Osteoblast (primary cell): ENCODE measurements around the gene MON2. TPM values are rescaled to one million over a fixed set of nuclear protein-coding genes. Genes with fewer than 3 reads are reported as not detected.
"Not testable (repeated sequence)": the region's sequence is repeated elsewhere in the genome, so short reads cannot be mapped to it uniquely, and the experiment has no call there.

Source experiments
- DNase-seq: peaks from one replicate; pipeline ENCODE4 v3.0.0; 2011; ENCODE audit warnings: low spot score, mixed read lengths; ENCODE audit not compliant: insufficient read length; ENCODE audit errors: missing footprints
- H2AFZ ChIP-seq: 2 replicates; pipeline ENCODE4 v1.6.0; 2011; ENCODE audit warnings: mild to moderate bottlenecking, low read length
- H3K27ac ChIP-seq: 2 replicates; pipeline ENCODE4 v1.5.1; 2011; ENCODE audit warnings: mild to moderate bottlenecking, low read depth, low read length, moderate library complexity
- H3K27me3 ChIP-seq: 2 replicates; pipeline ENCODE4 v1.6.0; 2012; ENCODE audit warnings: mild to moderate bottlenecking, control low read depth, inconsistent platforms, low read length, moderate library complexity; ENCODE audit not compliant: insufficient read depth
- H3K36me3 ChIP-seq: 2 replicates; pipeline ENCODE4 v1.5.1; 2011; ENCODE audit warnings: mild to moderate bottlenecking, low read length, control low read depth, moderate library complexity; ENCODE audit not compliant: insufficient read depth
- H3K4me1 ChIP-seq: 2 replicates; pipeline ENCODE4 v1.5.1; 2011; ENCODE audit warnings: mild to moderate bottlenecking, low read length, control low read depth, moderate library complexity; ENCODE audit not compliant: insufficient read depth
- H3K4me2 ChIP-seq: 2 replicates; pipeline ENCODE4 v1.6.0; 2011; ENCODE audit warnings: mild to moderate bottlenecking, low read length; ENCODE audit not compliant: insufficient read depth
- H3K4me3 ChIP-seq: fragments of 200-600 bp; sonication (generic); 3 replicates; pipeline ENCODE4 v1.5.1; 2012; ENCODE audit warnings: mild to moderate bottlenecking, low read length, inconsistent platforms; ENCODE audit not compliant: insufficient read depth
- H3K79me2 ChIP-seq: 2 replicates; pipeline ENCODE4 v1.6.0; 2012; ENCODE audit warnings: mild to moderate bottlenecking, low read length, control low read depth, inconsistent platforms; ENCODE audit not compliant: insufficient read depth
- H3K9me3 ChIP-seq: 2 replicates; pipeline ENCODE4 v1.5.1; 2011; ENCODE audit warnings: low read depth, low read length, control low read depth
- H4K20me1 ChIP-seq: 2 replicates; pipeline ENCODE4 v1.6.0; 2012; ENCODE audit warnings: mild to moderate bottlenecking, low read length, control low read depth; ENCODE audit not compliant: insufficient read depth
- CTCF ChIP-seq: IDR thresholded peaks from 2 replicates; pipeline ENCODE4 v1.5.1; 2011; ENCODE audit warnings: mild to moderate bottlenecking, low read depth, low read length, moderate library complexity; ENCODE audit errors: extremely low read depth
- total RNA-seq: library from RNA; depleted of rRNA; stranded (reverse); fragments of >200 nt; gene quantifications from 2 replicates; pipeline ENCODE4 v1.2.3, GENCODE V29; 2012

The MON2 gene
- total RNA-seq, 1 donor: 63.0 TPM

GRCh38 chr12:62446754-62447452 is 19.7 kb upstream of the MON2 start:
- no peak overlapping the region for H2AFZ ChIP-seq
- no peak for TF ChIP-seq CTCF
- no peaks in the 10 kb centered on the region for H4K20me1 ChIP-seq
- H3K4me2 ChIP-seq: no peak overlapping the region
- H3K9me3 ChIP-seq: no peaks in the 10 kb centered on the region
- H3K36me3 ChIP-seq: no peaks in the 10 kb centered on the region
- no peak overlapping the region for H3K27ac ChIP-seq
- H3K79me2 ChIP-seq: no peaks in the 10 kb centered on the region
- H3K27me3 ChIP-seq: peaks cover 9% of the 10 kb centered on the region
- H3K4me3 ChIP-seq: no peak overlapping the region
- H3K4me1 ChIP-seq: no peaks in the 10 kb centered on the region
- no peak for DNase-seq

- no peak for TF ChIP-seq CTCF
- H3K27me3 ChIP-seq: peaks cover 13% of the 10 kb centered on the region
- no peak for DNase-seq
These were observed 18.2 kb upstream of the MON2 start for GRCh38 chr12:62448436-62448835.

GRCh38 chr12:62455429-62455828 is 11.2 kb upstream of the MON2 start:
- not testable (repeated sequence) for H2AFZ ChIP-seq, H3K79me2 ChIP-seq, H3K4me3 ChIP-seq, H3K36me3 ChIP-seq, H3K27ac ChIP-seq, H3K4me2 ChIP-seq, H3K4me1 ChIP-seq, H4K20me1 ChIP-seq, H3K9me3 ChIP-seq, DNase-seq
- peaks cover 13% of the 10 kb centered on the region for H3K27me3 ChIP-seq

More at GRCh38 chr12:62448436-62448835, 18.2 kb upstream of the MON2 start:
- H3K27ac ChIP-seq: no peak overlapping the region
- no peak overlapping the region for H2AFZ ChIP-seq
- H3K4me3 ChIP-seq: no peak overlapping the region
- H3K9me3 ChIP-seq: no peaks in the 10 kb centered on the region
- no peaks in the 10 kb centered on the region for H4K20me1 ChIP-seq
- no peak overlapping the region for H3K4me2 ChIP-seq
- H3K79me2 ChIP-seq: no peaks in the 10 kb centered on the region
- no peaks in the 10 kb centered on the region for H3K36me3 ChIP-seq
- H3K4me1 ChIP-seq: no peaks in the 10 kb centered on the region

GRCh38 chr12:62458626-62459025 is 8.0 kb upstream of the MON2 start:
- H3K36me3 ChIP-seq: no peaks in the 10 kb centered on the region
- no peak overlapping the region for H3K4me3 ChIP-seq
- no peak overlapping the region for H3K27ac ChIP-seq
- H3K9me3 ChIP-seq: no peaks in the 10 kb centered on the region
- H3K4me1 ChIP-seq: no peaks in the 10 kb centered on the region
- no peaks in the 10 kb centered on the region for H3K27me3 ChIP-seq
- H2AFZ ChIP-seq: no peak overlapping the region
- no peak for TF ChIP-seq CTCF
- no peak overlapping the region for H3K4me2 ChIP-seq
- DNase-seq: no peak
- no peaks in the 10 kb centered on the region for H3K79me2 ChIP-seq
- H4K20me1 ChIP-seq: no peaks in the 10 kb centered on the region
